Parathyroid adenoma (tissue), 2 donors: ENCODE data around the gene CACNA1C.

Experiments used
- H2AFZ ChIP-seq: fragments of 300-600 bp; sonication (generic); one replicate; pipeline ENCODE4 v1.7.0; 2017; ENCODE audit warnings: antibody characterized with exemption, mild to moderate bottlenecking
- H3K27ac ChIP-seq: fragments of 300-600 bp; sonication (generic); one replicate; pipeline ENCODE4 v1.7.0; 2017
- H3K27me3 ChIP-seq: fragments of 300-600 bp; sonication (generic); one replicate; pipeline ENCODE4 v1.7.0; 2017; ENCODE audit warnings: low read length; ENCODE audit not compliant: control insufficient read depth, insufficient read depth
- H3K36me3 ChIP-seq: fragments of 300-600 bp; sonication (generic); one replicate; pipeline ENCODE4 v1.7.0; 2017; ENCODE audit warnings: low read length; ENCODE audit not compliant: control insufficient read depth, insufficient read depth
- H3K4me1 ChIP-seq: fragments of 300-600 bp; sonication (generic); one replicate; pipeline ENCODE4 v1.7.0; 2017; ENCODE audit warnings: control low read depth
- H3K4me2 ChIP-seq: fragments of 300-600 bp; sonication (generic); one replicate; pipeline ENCODE4 v1.7.0; 2017; ENCODE audit warnings: low read length
- H3K4me3 ChIP-seq: fragments of 300-600 bp; sonication (generic); one replicate; pipeline ENCODE4 v1.7.0; 2017; ENCODE audit warnings: low read depth, low read length
- H3K79me2 ChIP-seq: fragments of 300-600 bp; sonication (generic); one replicate; pipeline ENCODE4 v1.7.0; 2017; ENCODE audit warnings: control low read depth
- H3K9ac ChIP-seq: fragments of 300-600 bp; sonication (generic); one replicate; pipeline ENCODE4 v1.7.0; 2017; ENCODE audit warnings: mild to moderate bottlenecking
- H3K9me3 ChIP-seq: fragments of 300-600 bp; sonication (generic); one replicate; pipeline ENCODE4 v1.7.0; 2017; ENCODE audit warnings: low read length; ENCODE audit not compliant: control insufficient read depth
- TF ChIP-seq, protein P1 (sequence below): fragments of 300-600 bp; sonication (generic); IDR thresholded peaks from one replicate; pipeline ENCODE4 v1.7.0; 2017; ENCODE audit warnings: antibody characterized with exemption, mild to moderate bottlenecking
- donor health status: primary hyperparathyroidism.

CACNA1C gene

DNA sequence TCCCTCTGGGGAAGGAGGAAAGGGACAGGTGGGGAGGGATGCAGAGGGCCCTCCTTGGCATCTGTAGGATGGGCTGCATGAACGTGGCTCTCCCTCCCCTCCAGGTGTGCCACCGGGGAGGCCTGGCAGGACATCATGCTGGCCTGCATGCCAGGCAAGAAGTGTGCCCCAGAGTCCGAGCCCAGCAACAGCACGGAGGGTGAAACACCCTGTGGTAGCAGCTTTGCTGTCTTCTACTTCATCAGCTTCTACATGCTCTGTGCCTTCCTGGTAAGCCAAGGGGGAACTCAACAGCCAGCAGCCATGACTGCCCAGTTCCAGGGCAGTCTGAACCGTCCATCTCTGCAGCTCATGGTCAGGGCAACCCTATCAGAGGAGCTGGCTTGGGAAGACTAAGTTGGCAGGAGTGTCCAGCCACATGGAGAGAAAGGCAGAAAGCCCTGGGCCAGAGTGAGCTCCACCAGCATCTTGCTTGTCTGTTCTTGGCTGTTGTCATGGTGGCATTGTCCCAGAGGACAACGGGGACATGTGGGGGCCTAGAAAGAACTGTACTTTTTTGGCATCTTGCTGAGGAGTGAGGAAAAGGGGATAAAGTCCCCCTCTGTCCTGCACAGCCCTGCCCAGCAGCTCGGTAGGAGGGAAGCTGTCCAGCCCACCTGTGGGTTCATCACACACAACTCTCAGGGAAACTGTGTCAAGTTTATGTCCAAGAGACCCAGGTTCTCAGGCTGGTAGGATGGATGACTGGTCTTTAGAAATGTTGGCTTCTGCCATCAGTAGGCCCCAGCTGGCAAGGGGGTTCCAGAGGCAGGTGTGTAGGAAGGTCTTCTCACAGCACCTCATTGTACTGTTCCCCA, 612.2 kb downstream of the CACNA1C start:
- H3K4me2 ChIP-seq = no peak overlapping the region
- H3K27ac ChIP-seq = no peak overlapping the region
- H3K4me3 ChIP-seq = no peak overlapping the region
- TF ChIP-seq, protein P1, sequence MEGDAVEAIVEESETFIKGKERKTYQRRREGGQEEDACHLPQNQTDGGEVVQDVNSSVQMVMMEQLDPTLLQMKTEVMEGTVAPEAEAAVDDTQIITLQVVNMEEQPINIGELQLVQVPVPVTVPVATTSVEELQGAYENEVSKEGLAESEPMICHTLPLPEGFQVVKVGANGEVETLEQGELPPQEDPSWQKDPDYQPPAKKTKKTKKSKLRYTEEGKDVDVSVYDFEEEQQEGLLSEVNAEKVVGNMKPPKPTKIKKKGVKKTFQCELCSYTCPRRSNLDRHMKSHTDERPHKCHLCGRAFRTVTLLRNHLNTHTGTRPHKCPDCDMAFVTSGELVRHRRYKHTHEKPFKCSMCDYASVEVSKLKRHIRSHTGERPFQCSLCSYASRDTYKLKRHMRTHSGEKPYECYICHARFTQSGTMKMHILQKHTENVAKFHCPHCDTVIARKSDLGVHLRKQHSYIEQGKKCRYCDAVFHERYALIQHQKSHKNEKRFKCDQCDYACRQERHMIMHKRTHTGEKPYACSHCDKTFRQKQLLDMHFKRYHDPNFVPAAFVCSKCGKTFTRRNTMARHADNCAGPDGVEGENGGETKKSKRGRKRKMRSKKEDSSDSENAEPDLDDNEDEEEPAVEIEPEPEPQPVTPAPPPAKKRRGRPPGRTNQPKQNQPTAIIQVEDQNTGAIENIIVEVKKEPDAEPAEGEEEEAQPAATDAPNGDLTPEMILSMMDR = no peak
- no peaks in the 10 kb centered on the region for H3K36me3 ChIP-seq
- H2AFZ ChIP-seq = no peak overlapping the region
- H3K79me2 ChIP-seq = no peaks in the 10 kb centered on the region
- H3K9me3 ChIP-seq = no peaks in the 10 kb centered on the region
- no peak overlapping the region for H3K9ac ChIP-seq
- H3K4me1 ChIP-seq = no peaks in the 10 kb centered on the region
- no peaks in the 10 kb centered on the region for H3K27me3 ChIP-seq

DNA sequence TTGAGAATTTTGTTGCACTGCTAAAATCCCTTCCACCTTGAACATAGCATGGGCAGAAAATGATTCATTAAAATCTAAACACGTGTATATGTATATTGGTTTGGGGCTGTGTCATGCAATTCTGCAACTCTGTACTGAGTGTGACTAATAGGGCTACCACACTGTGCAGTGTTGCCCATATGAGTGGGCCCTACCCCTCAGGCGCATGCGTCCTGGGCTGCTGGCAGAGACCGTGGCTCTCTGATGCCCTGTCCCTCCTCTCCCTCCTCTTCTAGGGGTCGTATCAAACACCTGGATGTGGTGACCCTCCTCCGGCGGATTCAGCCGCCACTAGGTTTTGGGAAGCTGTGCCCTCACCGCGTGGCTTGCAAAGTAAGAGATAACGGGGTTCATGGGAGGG, 613.6 kb downstream of the CACNA1C start:
- H3K27me3 ChIP-seq = no peaks in the 10 kb centered on the region
- TF ChIP-seq, protein P1 = no peak
- H3K9ac ChIP-seq = no peak overlapping the region
- H3K79me2 ChIP-seq = no peaks in the 10 kb centered on the region
- H2AFZ ChIP-seq = no peak overlapping the region
- no peaks in the 10 kb centered on the region for H3K36me3 ChIP-seq
- no peaks in the 10 kb centered on the region for H3K9me3 ChIP-seq
- no peak overlapping the region for H3K4me2 ChIP-seq
- no peak overlapping the region for H3K4me3 ChIP-seq
- no peaks in the 10 kb centered on the region for H3K4me1 ChIP-seq
- H3K27ac ChIP-seq = no peak overlapping the region

DNA sequence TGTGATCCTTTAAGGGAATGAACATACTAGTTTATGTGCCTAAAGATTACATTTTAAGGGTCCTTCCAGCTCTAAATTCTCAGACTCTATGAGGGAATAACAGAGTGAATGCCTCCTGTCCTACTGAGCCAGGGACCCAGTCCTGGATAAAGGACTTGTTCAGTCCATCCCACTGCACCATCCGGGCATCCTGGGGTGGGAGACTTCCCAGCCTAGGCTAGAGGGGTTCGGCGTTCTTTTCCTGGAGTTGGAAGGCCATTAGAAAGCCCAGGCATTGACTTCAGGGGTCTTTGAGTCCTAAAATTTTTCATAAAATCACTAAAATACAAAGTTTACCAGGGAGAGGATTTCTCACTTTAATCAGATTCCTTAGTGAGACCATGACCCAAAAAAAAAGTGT, 614.1 kb downstream of the CACNA1C start:
- H3K79me2 ChIP-seq = no peaks in the 10 kb centered on the region
- no peak overlapping the region for H3K4me3 ChIP-seq
- no peak overlapping the region for H3K27ac ChIP-seq
- no peak overlapping the region for H2AFZ ChIP-seq
- H3K4me1 ChIP-seq = no peaks in the 10 kb centered on the region
- no peaks in the 10 kb centered on the region for H3K27me3 ChIP-seq
- no peaks in the 10 kb centered on the region for H3K36me3 ChIP-seq
- TF ChIP-seq, protein P1 = no peak
- H3K9ac ChIP-seq = no peak overlapping the region
- H3K4me2 ChIP-seq = no peak overlapping the region
- H3K9me3 ChIP-seq = no peaks in the 10 kb centered on the region

- no peaks in the 10 kb centered on the region for H3K4me1 ChIP-seq
- H3K79me2 ChIP-seq = no peaks in the 10 kb centered on the region
- no peak overlapping the region for H3K9ac ChIP-seq
- no peaks in the 10 kb centered on the region for H3K36me3 ChIP-seq
- TF ChIP-seq, protein P1 = no peak
- H3K4me2 ChIP-seq = no peak overlapping the region
- no peak overlapping the region for H3K4me3 ChIP-seq
- no peaks in the 10 kb centered on the region for H3K27me3 ChIP-seq
- H3K9me3 ChIP-seq = no peaks in the 10 kb centered on the region
- no peak overlapping the region for H2AFZ ChIP-seq
- H3K27ac ChIP-seq = no peak overlapping the region
Measured at GRCh38 chr12:2667716-2668440, 615.1 kb downstream of the CACNA1C start.
